BJ (cell line): Measurements from ENCODE around the gene KCNQ1. TPM values are rescaled to one million over a fixed set of nuclear protein-coding genes. Genes with fewer than 3 reads are reported as not detected.

Experiments used
- CTCF ChIA-PET: fragments of 350-600 bp; formaldehyde crosslinking; extraction: SDS; loops from one replicate; lab custom pipeline; 2021; ENCODE audit warnings: antibody characterized with exemption, inconsistent platforms; lab: Yijun Ruan, JAX
- POLR2A ChIA-PET: fragments of 300-600 bp; sonication (Branson Sonifier 250); formaldehyde crosslinking; extraction: SDS; loops from one replicate; lab custom pipeline; 2021; ENCODE audit warnings: antibody characterized with exemption; lab: Charles Lee
- DNase-seq: peaks from one replicate; pipeline ENCODE4 v3.0.0-alpha.2; 2011; ENCODE audit warnings: low read depth
- H3K27me3 ChIP-seq: 2 replicates; pipeline ENCODE4 v1.6.0; 2011; ENCODE audit warnings: low read length; ENCODE audit not compliant: control insufficient read depth, insufficient read depth
- H3K36me3 ChIP-seq: 2 replicates; pipeline ENCODE4 v1.5.1; 2011; ENCODE audit warnings: low read length; ENCODE audit not compliant: control insufficient read depth, insufficient read depth
- H3K4me3 ChIP-seq: 2 replicates; pipeline ENCODE4 v1.5.1; 2011; ENCODE audit warnings: low read depth, mild to moderate bottlenecking, control low read depth, low read length
- polyA plus RNA-seq: library from polyadenylated mRNA; depleted of rRNA; stranded (reverse); fragments of >200 nt; gene quantifications from 2 replicates; pipeline ENCODE4 v1.2.3, GENCODE V29; 2011
- TF ChIP-seq, protein P1 (sequence below): IDR thresholded peaks from 2 replicates; pipeline ENCODE4 v1.5.1; 2011; ENCODE audit warnings: low read depth, mild to moderate bottlenecking, control low read depth, inconsistent platforms, low read length, moderate library complexity; ENCODE audit not compliant: insufficient read depth

The KCNQ1 gene
- polyA plus RNA-seq, 1 experiment: not detected

DNA sequence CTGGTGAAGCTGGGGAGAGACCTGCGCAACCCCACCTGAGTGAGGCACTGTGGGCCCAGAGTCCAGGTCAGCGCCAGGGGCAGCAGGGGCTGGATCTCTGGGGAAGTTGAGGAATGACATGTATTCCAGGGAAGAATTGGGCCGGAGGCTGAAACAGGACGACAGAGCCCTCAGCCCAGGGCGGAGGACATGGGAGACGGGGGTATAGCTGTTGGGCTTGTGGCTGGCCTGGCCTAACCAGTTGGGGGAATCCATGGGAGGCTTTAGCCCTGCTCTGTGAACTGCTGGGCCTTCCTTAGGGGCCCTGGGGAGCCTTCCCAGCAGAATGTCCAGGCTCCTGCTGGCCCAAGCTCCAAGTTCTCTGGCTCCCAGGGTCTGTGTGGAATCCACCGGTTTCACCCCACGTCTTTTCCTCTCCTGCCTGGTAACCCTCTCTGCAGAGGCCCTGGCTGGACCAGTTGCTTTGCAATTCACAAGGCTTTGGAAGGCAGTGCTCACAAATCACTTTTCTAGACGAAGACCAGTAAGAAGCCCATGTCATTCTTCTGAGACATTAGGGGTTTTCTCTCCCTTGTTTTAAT lies 305.4 kb downstream of the KCNQ1 start:
- Histone ChIP-seq H3K27me3 (peaks cover 15% of the 10 kb centered on the region; the same call in 1 of the 2 replicates), H3K36me3 (no peaks in the 10 kb centered on the region), H3K4me3 (no peak overlapping the region)
- DNase-seq: no peak
- CTCF ChIA-PET: no interaction called here
- POLR2A ChIA-PET: no interaction called here
- TF ChIP-seq, protein P1, sequence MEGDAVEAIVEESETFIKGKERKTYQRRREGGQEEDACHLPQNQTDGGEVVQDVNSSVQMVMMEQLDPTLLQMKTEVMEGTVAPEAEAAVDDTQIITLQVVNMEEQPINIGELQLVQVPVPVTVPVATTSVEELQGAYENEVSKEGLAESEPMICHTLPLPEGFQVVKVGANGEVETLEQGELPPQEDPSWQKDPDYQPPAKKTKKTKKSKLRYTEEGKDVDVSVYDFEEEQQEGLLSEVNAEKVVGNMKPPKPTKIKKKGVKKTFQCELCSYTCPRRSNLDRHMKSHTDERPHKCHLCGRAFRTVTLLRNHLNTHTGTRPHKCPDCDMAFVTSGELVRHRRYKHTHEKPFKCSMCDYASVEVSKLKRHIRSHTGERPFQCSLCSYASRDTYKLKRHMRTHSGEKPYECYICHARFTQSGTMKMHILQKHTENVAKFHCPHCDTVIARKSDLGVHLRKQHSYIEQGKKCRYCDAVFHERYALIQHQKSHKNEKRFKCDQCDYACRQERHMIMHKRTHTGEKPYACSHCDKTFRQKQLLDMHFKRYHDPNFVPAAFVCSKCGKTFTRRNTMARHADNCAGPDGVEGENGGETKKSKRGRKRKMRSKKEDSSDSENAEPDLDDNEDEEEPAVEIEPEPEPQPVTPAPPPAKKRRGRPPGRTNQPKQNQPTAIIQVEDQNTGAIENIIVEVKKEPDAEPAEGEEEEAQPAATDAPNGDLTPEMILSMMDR: no peak

DNA sequence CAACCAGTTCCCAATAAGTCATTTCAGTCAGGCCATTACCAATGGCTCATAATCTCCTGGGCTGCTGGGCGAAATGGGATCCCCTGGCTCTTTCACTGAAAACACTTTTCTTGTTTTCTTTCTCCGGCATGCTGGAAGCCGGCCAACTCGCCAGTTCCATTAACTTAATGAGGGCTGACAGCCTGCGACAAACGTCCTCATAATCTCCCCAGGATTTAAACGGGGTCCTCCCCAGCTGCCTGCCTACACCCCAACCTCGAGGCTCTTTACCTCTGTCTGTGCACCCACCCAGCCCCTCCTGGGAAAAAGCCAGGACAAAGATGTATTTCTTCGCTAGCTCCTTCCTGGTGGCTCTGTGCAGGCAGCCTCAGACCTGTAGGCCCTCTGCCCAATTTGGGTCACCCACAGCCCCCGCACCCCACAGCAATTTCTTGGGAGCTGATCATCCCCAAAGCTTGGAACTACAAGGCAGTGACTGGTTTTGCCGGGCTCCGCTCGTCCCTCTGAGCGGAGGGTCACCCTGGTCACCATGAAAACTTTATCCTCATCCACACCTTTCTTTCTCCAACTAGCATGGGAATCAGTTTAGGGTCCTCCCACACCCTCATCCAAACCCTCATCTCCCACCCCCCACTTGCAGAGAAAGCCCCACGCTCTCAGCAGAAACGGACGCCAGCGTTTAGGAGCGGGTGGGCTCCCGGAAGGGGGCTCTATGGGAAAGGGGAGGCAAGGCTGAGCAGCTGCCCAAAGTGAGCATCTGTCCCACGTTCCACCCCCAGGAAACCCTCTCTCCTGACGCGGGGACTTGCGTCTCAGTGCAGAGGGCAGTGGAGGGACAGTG lies 306.1 kb downstream of the KCNQ1 start:
- POLR2A ChIA-PET: no interaction called here
- no peak for DNase-seq
- CTCF ChIA-PET: interaction anchor here (1.2 kb wide), 1 partner anchor 16 kb away, joined by 3 read pairs; no protein-coding TSS in a partner anchor

DNA sequence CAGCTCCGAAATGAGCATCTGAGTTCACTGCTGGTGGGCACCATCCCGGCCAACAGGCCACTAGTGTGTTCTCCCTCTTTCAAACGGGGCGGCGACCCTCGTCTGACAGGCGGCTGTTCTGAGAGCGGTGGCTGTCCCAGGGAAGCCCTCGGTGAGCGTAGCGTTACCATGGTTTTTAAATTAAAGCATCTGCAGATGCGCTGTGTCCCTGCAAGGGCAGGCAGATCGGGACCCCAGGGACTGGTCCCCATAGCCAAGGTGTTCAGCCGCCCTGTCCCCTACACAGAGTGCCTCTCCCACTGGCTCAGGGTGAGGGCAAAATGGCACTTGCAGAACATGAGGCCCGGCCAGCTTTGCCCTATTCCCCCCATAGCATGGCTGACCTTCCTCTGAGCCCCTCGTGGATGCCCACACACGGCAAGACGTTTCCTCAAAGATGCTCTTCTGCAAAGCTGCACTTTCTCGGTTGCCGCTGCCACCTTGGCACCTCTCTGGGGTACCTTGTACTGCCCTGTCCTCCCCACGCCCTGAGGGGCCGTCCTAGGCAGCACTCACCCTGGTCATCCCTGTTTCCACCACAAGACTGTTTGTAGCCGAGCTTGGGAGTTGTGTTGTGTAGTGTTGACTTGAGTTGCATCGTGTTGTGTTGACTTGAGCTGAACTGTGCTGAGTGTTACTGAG lies 306.9 kb downstream of the KCNQ1 start:
- TF ChIP-seq, protein P1: no peak
- Histone ChIP-seq H3K36me3 (no peaks in the 10 kb centered on the region), H3K4me3 (no peak overlapping the region), H3K27me3 (peaks cover 15% of the 10 kb centered on the region; the same call in 1 of the 2 replicates)
- CTCF ChIA-PET: interaction anchor here (1.2 kb wide), 1 partner anchor 16 kb away, joined by 3 read pairs; no protein-coding TSS in a partner anchor
- no peak for DNase-seq
- POLR2A ChIA-PET: no interaction called here

More for the DNA sequence above, 306.1 kb downstream of the KCNQ1 start:
- H3K36me3 ChIP-seq: no peaks in the 10 kb centered on the region
- TF ChIP-seq, protein P1: no peak
- no peak overlapping the region for H3K4me3 ChIP-seq
- peaks cover 15% of the 10 kb centered on the region; the same call in 1 of the 2 replicates for H3K27me3 ChIP-seq

DNA sequence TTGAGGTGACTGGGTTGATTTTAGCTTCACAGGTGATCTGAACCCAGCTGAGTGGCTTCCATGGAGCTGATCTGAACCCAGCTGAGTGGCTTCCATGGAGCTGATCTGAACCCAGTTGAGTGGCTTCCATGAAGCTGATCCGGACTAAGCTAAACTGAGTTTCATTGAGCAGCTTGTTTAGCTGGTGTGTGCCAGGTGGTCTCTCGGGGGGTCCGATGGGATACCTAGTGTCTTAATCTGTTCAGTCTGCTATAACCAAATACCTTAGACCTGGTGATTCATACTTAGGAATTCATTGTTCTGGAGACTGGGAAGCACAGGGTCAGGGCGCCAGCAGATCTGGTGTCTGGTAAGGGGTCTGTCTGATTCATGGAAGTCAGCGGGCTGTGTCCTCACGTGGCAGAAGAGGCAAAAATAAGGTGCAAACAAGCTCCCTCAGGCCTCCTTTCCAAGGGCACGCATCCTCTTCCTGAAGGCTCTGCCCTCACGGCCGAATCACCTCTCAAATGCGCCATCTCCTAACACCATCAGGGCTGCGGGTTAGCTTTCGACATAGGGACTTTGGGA lies 307.5 kb downstream of the KCNQ1 start:
- Histone ChIP-seq H3K4me3 (no peak overlapping the region), H3K27me3 (peaks cover 15% of the 10 kb centered on the region; the same call in 1 of the 2 replicates), H3K36me3 (no peaks in the 10 kb centered on the region)
- ChIA-PET CTCF (interaction anchor here (1.2 kb wide), 1 partner anchor 15 kb away, joined by 3 read pairs; no protein-coding TSS in a partner anchor), POLR2A (no interaction called here)
- TF ChIP-seq, protein P1: no peak
- no peak for DNase-seq
